ENCODE measurements around the gene ABHD10.
"Not testable (repeated sequence)": the region's sequence is repeated elsewhere in the genome, so short reads cannot be mapped to it uniquely, and the experiment has no call there.

ABHD10 gene

DNA sequence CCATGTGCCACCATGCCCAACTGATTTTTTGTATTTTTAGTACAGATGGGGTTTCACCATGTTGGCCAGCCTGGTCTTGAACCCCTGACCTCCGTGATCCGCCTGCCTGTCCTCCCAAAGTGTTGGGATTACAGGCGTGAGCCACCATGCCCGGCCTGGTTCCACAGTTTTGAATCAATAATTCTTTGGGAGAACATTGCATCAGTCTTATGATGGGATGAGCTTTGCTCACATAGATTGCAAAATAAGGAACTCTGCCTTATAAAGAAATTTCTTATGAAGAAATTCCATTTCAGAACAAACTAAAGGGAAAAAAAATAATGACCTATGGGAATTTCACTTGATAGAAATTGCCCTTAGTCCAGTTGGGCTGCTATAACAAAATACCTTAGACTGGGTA is 39.9 kb downstream of the ABHD10 start:
- Histone ChIP-seq H3K9me3 (ENCODE audit: control insufficient read depth, insufficient read depth, low read length) (no peaks in the 10 kb centered on the region), H3K27me3 (ENCODE audit: control insufficient read depth, insufficient read depth, low read length) (no peaks in the 10 kb centered on the region), H3K4me3 (ENCODE audit: low read depth, low read length) (no peak overlapping the region), H3K36me3 (ENCODE audit: control insufficient read depth, insufficient read depth, low read length) (no peaks in the 10 kb centered on the region), H3K9ac (ENCODE audit: low read depth, low read length) (no peak overlapping the region), H3K4me1 (ENCODE audit: control insufficient read depth, insufficient read depth, low read length) (no peaks in the 10 kb centered on the region)

- no peak overlapping the region for H3K4me3 ChIP-seq (ENCODE audit: low read depth, low read length)
- no peaks in the 10 kb centered on the region for H3K27me3 ChIP-seq (ENCODE audit: control insufficient read depth, insufficient read depth, low read length)
- no peak overlapping the region for H3K9ac ChIP-seq (ENCODE audit: low read depth, low read length)
These were observed 40.9 kb downstream of the ABHD10 start for GRCh38 chr3:112019716-112020115.

DNA sequence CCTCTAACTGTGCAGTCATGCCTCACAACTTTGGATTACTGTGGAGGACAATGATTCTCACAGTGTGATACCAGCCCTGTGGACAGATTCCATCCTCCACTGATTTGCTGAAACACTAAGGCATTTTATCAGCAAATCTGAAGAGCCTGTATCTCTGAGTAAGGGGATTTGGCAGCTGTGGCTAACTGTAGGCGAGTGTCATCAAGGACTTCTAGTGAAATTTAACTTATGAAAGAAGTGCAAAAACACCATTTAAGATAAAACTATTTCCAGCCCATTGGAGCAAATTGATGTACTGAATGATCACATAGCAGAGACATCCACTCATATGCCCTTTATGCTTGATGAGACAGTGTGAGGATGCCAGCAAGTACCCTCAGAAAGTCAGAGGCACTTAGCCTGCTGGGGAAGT is 41.9 kb downstream of the ABHD10 start:
- H3K36me3 ChIP-seq (ENCODE audit: control insufficient read depth, insufficient read depth, low read length): no peaks in the 10 kb centered on the region
- H3K4me1 ChIP-seq (ENCODE audit: control insufficient read depth, insufficient read depth, low read length): no peaks in the 10 kb centered on the region
- H3K9ac ChIP-seq (ENCODE audit: low read depth, low read length): no peak overlapping the region
- H3K9me3 ChIP-seq (ENCODE audit: control insufficient read depth, insufficient read depth, low read length): no peaks in the 10 kb centered on the region
- H3K27me3 ChIP-seq (ENCODE audit: control insufficient read depth, insufficient read depth, low read length): no peaks in the 10 kb centered on the region
- H3K4me3 ChIP-seq (ENCODE audit: low read depth, low read length): no peak overlapping the region

More at GRCh38 chr3:112019716-112020115, 40.9 kb downstream of the ABHD10 start:
- Histone ChIP-seq H3K4me1 (ENCODE audit: control insufficient read depth, insufficient read depth, low read length) (no peaks in the 10 kb centered on the region), H3K9me3 (ENCODE audit: control insufficient read depth, insufficient read depth, low read length) (no peaks in the 10 kb centered on the region), H3K36me3 (ENCODE audit: control insufficient read depth, insufficient read depth, low read length) (no peaks in the 10 kb centered on the region)

GRCh38 chr3:112027142-112027541 is 48.3 kb downstream of the ABHD10 start:
- H3K27me3 ChIP-seq (ENCODE audit: control insufficient read depth, insufficient read depth, low read length): no peaks in the 10 kb centered on the region
- H3K9me3 ChIP-seq (ENCODE audit: control insufficient read depth, insufficient read depth, low read length): no peaks in the 10 kb centered on the region
- H3K4me3 ChIP-seq (ENCODE audit: low read depth, low read length): no peak overlapping the region
- no peaks in the 10 kb centered on the region for H3K4me1 ChIP-seq (ENCODE audit: control insufficient read depth, insufficient read depth, low read length)
- no peaks in the 10 kb centered on the region for H3K36me3 ChIP-seq (ENCODE audit: control insufficient read depth, insufficient read depth, low read length)
- no peak overlapping the region for H3K9ac ChIP-seq (ENCODE audit: low read depth, low read length)

- H3K4me3 ChIP-seq (ENCODE audit: low read depth, low read length): no peak overlapping the region
- no peaks in the 10 kb centered on the region for H3K27me3 ChIP-seq (ENCODE audit: control insufficient read depth, insufficient read depth, low read length)
- H3K36me3 ChIP-seq (ENCODE audit: control insufficient read depth, insufficient read depth, low read length): no peaks in the 10 kb centered on the region
- no peak overlapping the region for H3K9ac ChIP-seq (ENCODE audit: low read depth, low read length)
- no peaks in the 10 kb centered on the region for H3K4me1 ChIP-seq (ENCODE audit: control insufficient read depth, insufficient read depth, low read length)
- H3K9me3 ChIP-seq (ENCODE audit: control insufficient read depth, insufficient read depth, low read length): no peaks in the 10 kb centered on the region
These were observed 49.0 kb downstream of the ABHD10 start for GRCh38 chr3:112027826-112028225.

DNA sequence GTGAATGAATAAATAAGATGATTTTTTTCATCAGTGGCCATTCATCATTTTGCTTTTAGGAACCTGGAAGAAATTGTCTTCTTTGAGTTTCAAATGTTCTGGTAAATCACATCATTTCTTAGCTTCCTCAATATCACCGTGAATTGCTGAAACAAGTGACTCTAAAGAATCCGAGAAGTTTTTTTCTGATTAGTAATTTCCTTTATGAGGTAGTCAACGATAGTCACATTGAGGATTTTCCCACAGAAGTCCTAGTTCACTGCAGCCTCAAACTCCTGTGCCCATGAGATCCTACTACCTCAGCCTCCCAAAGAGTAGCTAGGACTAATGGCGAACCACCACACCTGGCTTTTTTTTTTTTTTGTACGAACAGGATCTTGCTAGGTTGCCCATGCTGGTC is 52.1 kb downstream of the ABHD10 start:
- H3K36me3 ChIP-seq (ENCODE audit: control insufficient read depth, insufficient read depth, low read length): no peaks in the 10 kb centered on the region
- no peak overlapping the region for H3K4me3 ChIP-seq (ENCODE audit: low read depth, low read length)
- H3K9me3 ChIP-seq (ENCODE audit: control insufficient read depth, insufficient read depth, low read length): no peaks in the 10 kb centered on the region
- H3K9ac ChIP-seq (ENCODE audit: low read depth, low read length): no peak overlapping the region
- no peaks in the 10 kb centered on the region for H3K27me3 ChIP-seq (ENCODE audit: control insufficient read depth, insufficient read depth, low read length)
- H3K4me1 ChIP-seq (ENCODE audit: control insufficient read depth, insufficient read depth, low read length): no peaks in the 10 kb centered on the region

GRCh38 chr3:112032098-112032731 is 53.4 kb downstream of the ABHD10 start:
- H3K4me3 ChIP-seq (ENCODE audit: low read depth, low read length): no peak overlapping the region
- H3K9ac ChIP-seq (ENCODE audit: low read depth, low read length): no peak overlapping the region
- H3K27me3 ChIP-seq (ENCODE audit: control insufficient read depth, insufficient read depth, low read length): no peaks in the 10 kb centered on the region
- no peaks in the 10 kb centered on the region for H3K4me1 ChIP-seq (ENCODE audit: control insufficient read depth, insufficient read depth, low read length)
- no peaks in the 10 kb centered on the region for H3K9me3 ChIP-seq (ENCODE audit: control insufficient read depth, insufficient read depth, low read length)
- no peaks in the 10 kb centered on the region for H3K36me3 ChIP-seq (ENCODE audit: control insufficient read depth, insufficient read depth, low read length)

GRCh38 chr3:112034436-112034835 is 55.6 kb downstream of the ABHD10 start, which contains the start of gene TMPRSS7:
Gene TMPRSS7, plus strand, starts transcription at chr3:112034736. Its CDS starts 110 bp downstream, at chr3:112034846.
- no peaks in the 10 kb centered on the region for H3K4me1 ChIP-seq (ENCODE audit: control insufficient read depth, insufficient read depth, low read length)
- no peak within 1 kb of the TSS for H3K4me3 ChIP-seq (ENCODE audit: low read depth, low read length)

DNA sequence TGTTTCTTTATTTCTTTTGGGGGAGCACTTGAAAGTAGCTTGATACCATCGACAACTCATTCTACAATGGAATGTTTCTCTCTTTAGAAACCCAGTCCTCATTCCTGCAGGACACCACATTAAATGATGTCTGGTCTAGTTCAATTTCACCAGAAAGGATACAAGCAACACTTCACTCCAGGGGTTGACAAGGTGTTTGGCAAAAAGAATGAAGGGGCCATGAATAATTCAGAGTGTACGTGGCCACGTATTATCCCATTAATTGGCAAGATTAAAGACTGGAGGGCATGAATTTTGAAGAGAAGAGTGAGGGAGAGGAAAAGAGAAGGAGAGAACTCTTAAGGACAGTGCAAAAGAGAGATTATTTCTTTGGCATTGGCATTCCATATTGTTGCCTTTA is 56.4 kb downstream of the ABHD10 start:
- no peak overlapping the region for H3K9ac ChIP-seq (ENCODE audit: low read depth, low read length)
- no peaks in the 10 kb centered on the region for H3K27me3 ChIP-seq (ENCODE audit: control insufficient read depth, insufficient read depth, low read length)
- H3K9me3 ChIP-seq (ENCODE audit: control insufficient read depth, insufficient read depth, low read length): no peaks in the 10 kb centered on the region
- H3K36me3 ChIP-seq (ENCODE audit: control insufficient read depth, insufficient read depth, low read length): no peaks in the 10 kb centered on the region
- H3K4me1 ChIP-seq (ENCODE audit: control insufficient read depth, insufficient read depth, low read length): no peaks in the 10 kb centered on the region
- H3K4me3 ChIP-seq (ENCODE audit: low read depth, low read length): no peak overlapping the region

More at GRCh38 chr3:112034436-112034835, 55.6 kb downstream of the ABHD10 start, which contains the start of gene TMPRSS7:
- Histone ChIP-seq H3K36me3 (ENCODE audit: control insufficient read depth, insufficient read depth, low read length) (no peaks in the 10 kb centered on the region), H3K27me3 (ENCODE audit: control insufficient read depth, insufficient read depth, low read length) (no peaks in the 10 kb centered on the region), H3K9me3 (ENCODE audit: control insufficient read depth, insufficient read depth, low read length) (no peaks in the 10 kb centered on the region), H3K9ac (ENCODE audit: low read depth, low read length) (no peak within 1 kb of the TSS)

DNA sequence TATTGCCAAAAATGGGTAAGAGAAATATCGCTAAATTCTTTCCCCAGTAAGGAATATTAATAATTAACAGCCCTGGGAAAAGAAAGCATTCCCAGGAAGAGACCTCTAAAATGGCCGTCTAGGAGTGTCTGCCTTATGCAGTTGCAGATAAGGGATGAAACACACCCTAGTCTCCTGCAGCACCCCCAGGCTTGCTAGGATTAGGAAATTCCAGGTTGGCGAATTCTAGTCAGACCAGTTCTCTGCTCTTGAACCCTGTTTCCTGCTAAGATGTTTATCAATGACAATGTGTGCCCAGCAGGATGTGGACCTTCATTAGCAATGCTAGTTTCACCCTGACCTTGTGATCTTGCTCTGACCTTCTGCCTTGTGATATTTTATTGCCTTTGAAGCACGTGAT is 58.4 kb downstream of the ABHD10 start:
- not testable (repeated sequence) for H3K4me3 ChIP-seq (ENCODE audit: low read depth, low read length); H3K9me3 ChIP-seq (ENCODE audit: control insufficient read depth, insufficient read depth, low read length); H3K36me3 ChIP-seq (ENCODE audit: control insufficient read depth, insufficient read depth, low read length); H3K27me3 ChIP-seq (ENCODE audit: control insufficient read depth, insufficient read depth, low read length); H3K4me1 ChIP-seq (ENCODE audit: control insufficient read depth, insufficient read depth, low read length); H3K9ac ChIP-seq (ENCODE audit: low read depth, low read length)

DNA sequence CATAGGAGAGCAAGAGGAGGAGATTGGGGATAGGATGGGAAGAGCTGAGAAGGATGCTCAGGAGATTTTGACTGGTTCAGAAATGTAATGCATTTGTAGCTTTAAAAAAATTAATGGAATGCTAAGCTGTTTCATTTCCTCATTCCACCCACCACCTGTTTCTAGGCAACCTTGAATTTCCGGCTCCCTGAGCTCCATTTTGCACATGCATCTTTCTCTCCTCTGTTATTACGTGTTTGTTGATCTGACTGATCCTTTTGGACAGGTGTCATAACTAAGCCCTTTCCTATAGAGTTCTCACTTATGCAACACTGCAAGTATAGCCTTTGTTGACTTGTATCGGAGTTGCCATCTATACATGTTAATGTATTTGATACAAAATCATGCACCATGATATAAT is 60.0 kb downstream of the ABHD10 start:
- Histone ChIP-seq H3K9me3 (ENCODE audit: control insufficient read depth, insufficient read depth, low read length) (no peaks in the 10 kb centered on the region), H3K4me1 (ENCODE audit: control insufficient read depth, insufficient read depth, low read length) (peaks cover 7% of the 10 kb centered on the region), H3K27me3 (ENCODE audit: control insufficient read depth, insufficient read depth, low read length) (no peaks in the 10 kb centered on the region), H3K36me3 (ENCODE audit: control insufficient read depth, insufficient read depth, low read length) (no peaks in the 10 kb centered on the region), H3K4me3 (ENCODE audit: low read depth, low read length) (no peak overlapping the region), H3K9ac (ENCODE audit: low read depth, low read length) (no peak overlapping the region)

DNA sequence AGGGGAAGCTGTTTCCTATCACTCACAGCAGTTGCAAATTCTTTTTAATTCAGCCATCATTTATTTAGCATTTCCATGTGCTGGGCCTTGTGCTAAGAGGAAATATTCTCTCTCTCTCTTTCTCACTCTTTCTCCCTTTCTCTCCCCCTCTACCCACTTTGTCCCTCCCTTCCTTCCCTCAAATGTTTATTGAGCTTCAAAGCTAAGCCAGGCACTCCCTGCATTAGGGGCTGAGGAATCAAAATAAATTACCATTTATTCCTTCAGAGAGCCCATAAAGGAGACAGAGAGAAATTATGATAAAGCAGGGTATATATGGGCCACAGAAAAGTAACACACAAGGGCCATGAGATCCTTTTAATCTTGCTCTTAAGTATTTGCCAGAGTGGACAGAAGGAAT is 62.5 kb downstream of the ABHD10 start:
- H3K36me3 ChIP-seq (ENCODE audit: control insufficient read depth, insufficient read depth, low read length): no peaks in the 10 kb centered on the region
- H3K9ac ChIP-seq (ENCODE audit: low read depth, low read length): no peak overlapping the region
- no peaks in the 10 kb centered on the region for H3K9me3 ChIP-seq (ENCODE audit: control insufficient read depth, insufficient read depth, low read length)
- H3K27me3 ChIP-seq (ENCODE audit: control insufficient read depth, insufficient read depth, low read length): no peaks in the 10 kb centered on the region
- H3K4me3 ChIP-seq (ENCODE audit: low read depth, low read length): no peak overlapping the region
- peaks cover 7% of the 10 kb centered on the region for H3K4me1 ChIP-seq (ENCODE audit: control insufficient read depth, insufficient read depth, low read length)

Data from iPS-15b (cell line).